HepG2 (cell line): ENCODE results near the gene COLGALT1. TPM values are rescaled to one million over a fixed set of nuclear protein-coding genes. Genes with fewer than 3 reads are reported as not detected.

Experiments used
- ARID2 ChIP-seq: sonication (generic); formaldehyde crosslinking; IDR thresholded peaks from 2 replicates; pipeline ENCODE4 v1.8.1; 2022; ENCODE audit warnings: mild to moderate bottlenecking, missing genetic modification reagents, borderline replicate concordance
- ARNT ChIP-seq: fragments of 450-650 bp; IDR thresholded peaks from 2 replicates; pipeline ENCODE4 v1.6.1; 2017
- BRCA1 ChIP-seq: sonication (generic); formaldehyde crosslinking; IDR thresholded peaks from 2 replicates; pipeline ENCODE4 v1.4.0; 2020; ENCODE audit warnings: missing genetic modification reagents
- E2F1 ChIP-seq: sonication (generic); formaldehyde crosslinking; IDR thresholded peaks from 2 replicates; pipeline ENCODE4 v1.5.0; 2020; ENCODE audit warnings: missing genetic modification reagents
- GABPB1 ChIP-seq: IDR thresholded peaks from 2 replicates; pipeline ENCODE4 v1.6.1; 2016; ENCODE audit warnings: mild to moderate bottlenecking, missing genetic modification reagents, moderate library complexity, missing compliant biosample characterization
- KLF12 ChIP-seq: sonication (generic); formaldehyde crosslinking; IDR thresholded peaks from 2 replicates; pipeline ENCODE4 v1.4.0; 2020; ENCODE audit warnings: missing genetic modification reagents, borderline replicate concordance
- LRRFIP1 ChIP-seq: sonication (generic); formaldehyde crosslinking; conservative IDR thresholded peaks from 2 replicates; pipeline ENCODE4 v1.4.0; 2020; ENCODE audit warnings: missing genetic modification reagents
- MED8 ChIP-seq: sonication (generic); formaldehyde crosslinking; IDR thresholded peaks from 2 replicates; pipeline ENCODE4 v1.8.1; 2023; ENCODE audit warnings: mild to moderate bottlenecking, missing genetic modification reagents; ENCODE audit not compliant: insufficient replicate concordance
- PAF1 ChIP-seq: IDR thresholded peaks from 2 replicates; pipeline ENCODE4 v1.6.1; 2016; ENCODE audit warnings: missing genetic modification reagents, missing compliant biosample characterization
- RNF2 ChIP-seq: fragments of 450-650 bp; conservative IDR thresholded peaks from 2 replicates; pipeline ENCODE4 v1.6.1; 2016; ENCODE audit warnings: low read depth
- SIN3A ChIP-seq: IDR thresholded peaks from 2 replicates; pipeline ENCODE4 v1.6.1; 2011; ENCODE audit warnings: low read depth, mild to moderate bottlenecking, control low read depth, low read length, borderline replicate concordance
- SMAD1 ChIP-seq: sonication (generic); formaldehyde crosslinking; IDR thresholded peaks from 2 replicates; pipeline ENCODE4 v1.4.0; 2020; ENCODE audit warnings: missing genetic modification reagents, low read depth, mild to moderate bottlenecking, borderline replicate concordance
- SMARCE1 ChIP-seq: fragments of 450-650 bp; IDR thresholded peaks from 2 replicates; pipeline ENCODE4 v1.6.1; 2017; ENCODE audit warnings: borderline replicate concordance
- SP2 ChIP-seq: sonication (generic); formaldehyde crosslinking; IDR thresholded peaks from 2 replicates; pipeline ENCODE4 v1.5.1; 2020; ENCODE audit warnings: mild to moderate bottlenecking, missing genetic modification reagents
- TAF15 ChIP-seq: fragments of 200-400 bp; formaldehyde crosslinking; IDR thresholded peaks from one replicate; pipeline ENCODE4 v1.6.1; 2018; ENCODE audit warnings: mild to moderate bottlenecking, low read depth, low read length; ENCODE audit not compliant: poor library complexity, severe bottlenecking
- ZC3H13 ChIP-seq: sonication (generic); formaldehyde crosslinking; IDR thresholded peaks from 2 replicates; pipeline ENCODE4 v1.8.1; 2023; ENCODE audit warnings: mild to moderate bottlenecking, missing genetic modification reagents, moderate library complexity
- ZNF292 ChIP-seq: sonication (generic); formaldehyde crosslinking; IDR thresholded peaks from 2 replicates; pipeline ENCODE4 v1.8.1; 2022; ENCODE audit warnings: mild to moderate bottlenecking, low read depth, missing genetic modification reagents, borderline replicate concordance
- ZNF430 ChIP-seq: sonication (generic); formaldehyde crosslinking; IDR thresholded peaks from 2 replicates; pipeline ENCODE4 v1.9.0; 2021; ENCODE audit warnings: mild to moderate bottlenecking, missing genetic modification reagents
- ZNF781 ChIP-seq: sonication (generic); formaldehyde crosslinking; IDR thresholded peaks from 2 replicates; pipeline ENCODE4 v1.5.1; 2020; ENCODE audit warnings: borderline replicate concordance, mild to moderate bottlenecking, missing genetic modification reagents; ENCODE audit errors: not compliant biosample characterization
- polyA plus RNA-seq, 8 experiments: library from polyadenylated mRNA; depleted of rRNA in 3 of 8; stranded (reverse) in 7 of 8; unstranded in 1 of 8; fragments of >200 nt; fragmentation: Illumina TruSeq in 4 of 8; extraction: Trizol in 4 of 8; gene quantifications; 2 replicates each; pipeline versions ENCODE4 v1.2.1 to v1.2.3, GENCODE V29; 2011 to 2016; ENCODE audit warnings: low read depth in 4 of 8, missing spikeins in 1 of 8, mixed read lengths in 1 of 8; ENCODE audit not compliant: insufficient read depth in 1 of 8
- total RNA-seq, 5 experiments: library from RNA; depleted of rRNA; stranded (reverse); fragments of >200 nt; fragmentation: Illumina TruSeq; extraction: Trizol; gene quantifications; 2 replicates each; pipeline ENCODE4 v1.2.3, GENCODE V29; 2016; ENCODE audit warnings: low read depth in 1 of 5
- TF ChIP-seq, protein P1 (sequence below): sonication (generic); formaldehyde crosslinking; IDR thresholded peaks from 2 replicates; pipeline ENCODE4 v1.4.0; 2020; ENCODE audit warnings: missing genetic modification reagents; ENCODE audit errors: not compliant biosample characterization
- TF ChIP-seq, protein P2 (sequence below): sonication (generic); formaldehyde crosslinking; IDR thresholded peaks from 2 replicates; pipeline ENCODE4 v1.5.0; 2020; ENCODE audit warnings: mild to moderate bottlenecking, missing genetic modification reagents, borderline replicate concordance

COLGALT1 gene
- total and polyA plus RNA-seq, 2 of the 13 experiments (the other 11 are each of a cell fraction or from before 2014, with no cell fraction given), result 58.0 to 211 TPM

DNA sequence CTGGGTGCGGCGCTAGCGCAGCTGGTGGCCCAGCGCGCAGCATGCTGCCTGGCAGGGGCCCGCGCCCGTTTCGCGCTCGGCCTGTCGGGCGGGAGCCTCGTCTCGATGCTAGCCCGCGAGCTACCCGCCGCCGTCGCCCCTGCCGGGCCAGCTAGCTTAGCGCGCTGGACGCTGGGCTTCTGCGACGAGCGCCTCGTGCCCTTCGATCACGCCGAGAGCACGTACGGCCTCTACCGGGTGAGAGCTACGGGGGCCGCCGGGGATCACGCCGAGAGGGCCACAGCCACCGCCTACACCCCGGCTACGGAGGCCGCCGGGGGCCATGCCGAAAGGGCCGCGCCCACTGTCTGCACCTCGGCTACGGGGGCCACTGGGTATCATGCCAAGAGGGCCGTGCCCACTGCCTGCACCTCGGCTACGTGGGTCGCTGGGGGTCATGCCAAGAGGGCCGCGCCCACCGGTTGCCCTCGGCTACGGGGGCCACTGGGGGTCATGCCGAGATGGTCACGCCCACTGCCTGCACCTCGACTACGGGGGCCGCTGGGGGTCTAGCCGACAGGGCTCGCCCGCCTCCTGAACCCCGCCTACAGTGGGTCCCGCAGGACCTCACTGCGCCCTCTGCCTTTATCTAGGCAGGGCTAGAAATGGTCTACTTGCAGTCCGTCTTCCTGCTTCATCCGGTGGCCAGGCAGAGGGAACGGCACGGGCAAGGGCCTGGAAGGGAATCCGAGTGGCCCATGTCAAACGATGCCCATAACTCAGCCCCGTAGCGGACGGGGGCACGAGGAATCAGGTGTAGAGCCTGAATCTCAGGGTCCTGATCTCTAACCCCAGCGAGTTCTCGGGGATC lies 43.5 kb upstream of the COLGALT1 start (continued):
- TF ChIP-seq, protein P1, sequence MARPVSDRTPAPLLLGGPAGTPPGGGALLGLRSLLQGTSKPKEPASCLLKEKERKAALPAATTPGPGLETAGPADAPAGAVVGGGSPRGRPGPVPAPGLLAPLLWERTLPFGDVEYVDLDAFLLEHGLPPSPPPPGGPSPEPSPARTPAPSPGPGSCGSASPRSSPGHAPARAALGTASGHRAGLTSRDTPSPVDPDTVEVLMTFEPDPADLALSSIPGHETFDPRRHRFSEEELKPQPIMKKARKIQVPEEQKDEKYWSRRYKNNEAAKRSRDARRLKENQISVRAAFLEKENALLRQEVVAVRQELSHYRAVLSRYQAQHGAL (CRISPR knock-in tag), result peak; percentile 25
- peak; percentile 68; the same call in 1 of the 2 replicates for TF ChIP-seq SP2 (CRISPR knock-in tag)
- TF ChIP-seq E2F1 (CRISPR knock-in tag), result peak; percentile 58; the same call in 1 of the 2 replicates
- TF ChIP-seq TAF15, result no peak
- no peak for TF ChIP-seq ARID2
- peak; percentile 94; the same call in 1 of the 2 replicates for TF ChIP-seq KLF12
- TF ChIP-seq ZNF292 (CRISPR knock-in tag), result no peak; the same call in 1 of the 2 replicates
- peak; percentile 88 for TF ChIP-seq GABPB1 (CRISPR knock-in tag)
- peak; percentile 63 for TF ChIP-seq ZNF781 (CRISPR knock-in tag)
- no peak for TF ChIP-seq SIN3A
- no peak for TF ChIP-seq SMARCE1
- peak; percentile 92 for TF ChIP-seq ZC3H13 (CRISPR knock-in tag)
- peak; percentile 34; the same call in 1 of the 2 replicates for TF ChIP-seq PAF1 (CRISPR knock-in tag)
- peak; percentile 65; the same call in 1 of the 2 replicates for TF ChIP-seq BRCA1 (CRISPR knock-in tag)
- TF ChIP-seq ZNF430 (CRISPR knock-in tag), result peak; percentile 99
- peak; percentile 98 for TF ChIP-seq RNF2
- TF ChIP-seq MED8, result no peak
- TF ChIP-seq SMAD1 (CRISPR knock-in tag), result peak; percentile 74
- no peak for TF ChIP-seq ARNT
- 0 out of 2 replicates have a peak, but pooled peaks have one; percentile 74 for TF ChIP-seq LRRFIP1 (CRISPR knock-in tag)
- TF ChIP-seq, protein P2, sequence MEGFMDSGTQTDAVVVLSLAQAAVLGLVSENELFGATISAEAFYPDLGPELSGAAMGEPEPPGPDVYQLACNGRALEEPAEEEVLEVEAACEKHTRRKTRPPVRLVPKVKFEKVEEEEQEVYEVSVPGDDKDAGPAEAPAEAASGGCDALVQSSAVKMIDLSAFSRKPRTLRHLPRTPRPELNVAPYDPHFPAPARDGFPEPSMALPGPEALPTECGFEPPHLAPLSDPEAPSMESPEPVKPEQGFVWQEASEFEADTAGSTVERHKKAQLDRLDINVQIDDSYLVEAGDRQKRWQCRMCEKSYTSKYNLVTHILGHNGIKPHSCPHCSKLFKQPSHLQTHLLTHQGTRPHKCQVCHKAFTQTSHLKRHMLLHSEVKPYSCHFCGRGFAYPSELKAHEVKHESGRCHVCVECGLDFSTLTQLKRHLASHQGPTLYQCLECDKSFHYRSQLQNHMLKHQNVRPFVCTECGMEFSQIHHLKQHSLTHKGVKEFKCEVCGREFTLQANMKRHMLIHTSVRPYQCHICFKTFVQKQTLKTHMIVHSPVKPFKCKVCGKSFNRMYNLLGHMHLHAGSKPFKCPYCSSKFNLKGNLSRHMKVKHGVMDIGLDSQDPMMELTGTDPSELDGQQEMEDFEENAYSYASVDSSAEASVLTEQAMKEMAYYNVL (CRISPR knock-in tag), result no peak; the same call in 1 of the 2 replicates
